NCI-H524 (cell line): ENCODE data around the gene HSBP1L1.

Experiments used
- DNase-seq, 2 experiments: peaks; one replicate each; lab custom pipeline; 2025; lab: John Stamatoyannopoulos, UW

Gene HSBP1L1

DNA sequence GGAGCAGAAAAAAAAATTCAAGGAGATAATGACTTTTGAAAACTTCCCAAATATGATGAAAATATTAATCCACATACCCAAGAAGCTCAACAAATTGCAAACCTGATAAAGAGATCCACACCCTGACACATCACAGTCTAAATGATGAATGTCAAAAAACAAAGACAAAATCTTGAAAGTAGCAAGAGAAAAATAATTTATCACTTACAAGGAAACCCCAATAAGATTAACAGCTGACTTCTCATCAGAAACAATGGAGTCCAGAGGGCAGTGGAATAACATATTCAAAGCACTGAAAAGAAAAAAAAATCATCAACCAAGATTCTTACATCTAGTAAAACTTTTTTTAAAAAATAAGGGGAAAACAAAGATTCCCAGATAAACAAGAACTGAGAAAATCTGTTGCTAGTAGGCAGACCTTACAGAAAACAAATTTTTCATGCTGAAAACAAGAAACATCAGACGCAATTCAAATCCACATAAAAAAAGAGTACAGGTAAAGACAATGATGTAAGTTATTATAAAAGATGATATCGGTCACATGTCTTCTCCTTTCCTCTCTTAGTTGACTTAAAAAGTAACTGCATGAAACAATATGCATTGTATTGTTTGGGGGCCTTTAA lies 34.3 kb upstream of the HSBP1L1 start:
- DNase-seq, result no peak

DNA sequence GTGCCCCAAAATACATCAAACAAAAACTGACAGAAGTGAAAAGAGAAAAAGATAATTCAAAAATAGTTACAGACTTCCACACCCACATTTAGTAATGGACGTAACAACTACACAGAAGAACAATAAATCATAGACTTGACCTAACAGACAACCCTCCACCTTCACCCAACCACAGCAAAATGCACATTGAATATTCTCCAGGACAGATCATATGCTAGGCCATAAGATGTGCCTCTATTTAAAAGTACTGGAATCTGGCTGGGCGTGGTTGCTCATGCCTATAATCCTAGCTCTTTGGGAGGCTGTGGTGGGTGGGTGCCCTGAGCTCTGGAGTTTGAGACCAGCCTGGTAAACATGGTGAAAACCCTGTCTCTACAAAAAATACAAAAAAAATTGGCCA lies 33.0 kb upstream of the HSBP1L1 start:
- DNase-seq, result no peak

DNA sequence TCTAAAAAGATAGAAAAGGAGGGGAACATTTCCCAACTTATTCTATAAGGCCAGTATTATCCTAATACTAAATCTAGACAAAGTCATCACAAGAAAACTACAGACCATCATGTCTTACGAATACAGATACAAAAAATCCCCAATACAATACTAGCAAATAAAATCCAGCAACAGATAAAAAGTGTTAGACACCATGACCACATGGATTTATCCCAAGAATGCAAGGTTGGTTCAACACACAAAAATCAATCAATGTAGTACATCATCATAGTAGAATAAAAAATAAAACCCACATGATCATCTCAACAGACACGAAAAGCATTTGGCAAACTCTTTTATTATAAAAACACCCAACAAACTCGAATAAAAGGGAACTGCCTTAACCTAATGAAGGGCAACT lies 31.5 kb upstream of the HSBP1L1 start:
- DNase-seq, result no peak

DNA sequence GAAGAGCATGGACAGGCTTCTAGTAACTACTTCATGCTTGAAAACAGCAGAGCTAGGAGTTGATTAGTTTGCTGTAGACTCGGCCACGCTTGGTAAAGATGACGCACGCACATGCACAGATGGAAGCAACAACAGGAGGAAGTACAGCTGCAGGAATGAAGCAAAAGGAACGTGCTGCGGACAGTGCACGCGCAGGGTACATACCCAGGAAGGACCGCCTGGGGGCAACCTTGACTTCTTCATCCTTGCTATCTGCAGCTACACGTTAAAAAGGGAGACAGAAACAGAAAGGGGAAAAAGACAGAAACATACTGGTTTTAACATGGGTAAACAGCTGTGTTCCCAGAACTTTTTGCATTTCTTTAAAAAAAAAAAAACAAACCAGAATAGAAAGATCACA lies 30.7 kb upstream of the HSBP1L1 start:
- DNase-seq, result no peak

DNA sequence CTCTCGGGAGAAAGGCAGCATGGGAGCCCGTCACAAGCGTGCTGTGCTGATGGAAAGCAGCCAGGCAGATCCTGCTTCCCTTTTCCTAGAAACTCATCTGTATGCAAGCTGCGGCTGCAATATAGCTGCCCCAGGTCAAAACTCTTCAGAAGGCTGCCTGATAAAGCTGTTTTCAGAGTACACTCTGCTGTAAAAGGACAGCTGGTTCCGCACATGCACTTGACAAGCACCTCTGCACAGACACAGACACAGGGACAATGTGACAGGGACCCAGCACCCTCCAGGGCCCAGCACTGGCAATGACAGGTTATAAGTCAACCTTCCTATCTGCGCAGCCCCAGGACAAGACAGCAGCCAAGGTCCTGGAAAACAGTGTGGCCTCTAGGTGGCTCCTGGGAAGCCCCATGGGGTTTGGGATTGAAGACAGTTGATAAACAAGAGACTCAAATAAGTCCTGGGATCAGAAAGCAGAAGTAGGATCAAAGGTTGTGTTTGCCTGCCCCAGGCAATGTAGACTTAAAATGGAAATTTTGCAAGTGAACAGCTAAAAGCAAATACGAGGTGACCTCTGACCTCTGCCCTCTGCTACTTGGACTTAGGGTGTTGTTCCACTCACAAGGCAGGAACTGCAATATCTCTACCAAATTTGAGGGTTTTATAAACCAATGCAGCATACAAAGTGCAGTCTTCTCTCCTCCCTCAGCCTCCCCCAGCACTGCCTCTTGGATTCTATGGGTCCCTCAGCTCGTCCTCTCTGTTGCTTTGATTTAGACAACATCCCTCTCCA lies 29.9 kb upstream of the HSBP1L1 start:
- no peak for DNase-seq

DNA sequence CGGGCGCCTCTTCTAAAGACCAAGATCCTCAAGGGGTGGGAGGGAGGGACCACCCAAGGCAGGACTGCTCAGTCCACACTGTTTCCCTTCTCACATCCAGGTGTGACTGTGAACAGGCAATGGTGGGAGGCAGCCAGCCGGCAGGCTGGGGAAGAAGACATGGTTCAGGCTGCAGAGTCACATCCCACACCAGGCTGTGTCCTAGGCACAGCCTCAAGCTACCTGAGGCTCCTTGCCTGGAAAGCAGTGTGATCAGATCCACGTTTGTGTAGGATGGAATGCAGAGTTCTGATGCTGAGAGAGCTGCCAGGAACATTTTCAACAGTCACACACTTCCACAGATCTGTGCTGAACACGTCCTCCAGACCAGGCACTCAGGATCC lies 29.4 kb upstream of the HSBP1L1 start:
- no peak for DNase-seq

DNA sequence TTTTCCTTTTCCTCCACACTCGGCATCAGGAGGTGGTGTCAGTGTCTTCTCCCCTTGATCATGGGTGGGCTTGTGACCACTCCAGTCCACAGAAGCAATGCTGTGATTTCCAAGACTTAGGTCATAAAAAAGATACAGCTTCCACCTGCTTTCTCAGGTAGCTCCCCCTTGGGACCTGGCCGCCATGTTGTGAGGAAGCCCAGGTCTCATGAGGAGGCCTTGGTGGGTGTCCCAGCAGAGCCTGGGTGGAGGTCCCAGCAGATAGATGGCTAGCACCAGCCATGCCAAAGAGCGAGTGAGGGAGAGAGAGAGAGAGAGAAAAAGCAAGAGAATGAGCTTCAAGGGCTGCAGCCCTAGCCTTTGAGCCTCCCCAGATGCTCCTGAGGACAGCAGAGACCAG lies 28.9 kb upstream of the HSBP1L1 start:
- no peak for DNase-seq

DNA sequence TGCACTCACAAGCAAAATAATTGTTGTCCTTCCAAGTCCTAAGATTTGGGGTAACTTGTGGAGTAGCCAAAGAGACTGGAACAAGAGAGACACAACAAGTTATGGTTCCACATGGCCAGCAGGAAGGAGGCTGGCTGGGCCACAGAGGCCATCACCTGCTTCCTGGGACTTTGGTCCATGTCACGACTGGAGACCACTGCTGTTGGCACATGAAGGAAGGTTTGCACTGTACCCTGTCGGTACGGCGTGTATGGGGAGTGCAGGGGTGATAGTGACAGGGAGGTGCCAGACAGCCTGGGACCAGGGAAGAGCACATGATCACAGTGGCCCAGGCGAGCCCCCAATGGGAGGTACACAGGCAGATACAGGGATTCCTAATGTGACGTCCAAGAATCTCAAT lies 28.5 kb upstream of the HSBP1L1 start:
- DNase-seq, result no peak

DNA sequence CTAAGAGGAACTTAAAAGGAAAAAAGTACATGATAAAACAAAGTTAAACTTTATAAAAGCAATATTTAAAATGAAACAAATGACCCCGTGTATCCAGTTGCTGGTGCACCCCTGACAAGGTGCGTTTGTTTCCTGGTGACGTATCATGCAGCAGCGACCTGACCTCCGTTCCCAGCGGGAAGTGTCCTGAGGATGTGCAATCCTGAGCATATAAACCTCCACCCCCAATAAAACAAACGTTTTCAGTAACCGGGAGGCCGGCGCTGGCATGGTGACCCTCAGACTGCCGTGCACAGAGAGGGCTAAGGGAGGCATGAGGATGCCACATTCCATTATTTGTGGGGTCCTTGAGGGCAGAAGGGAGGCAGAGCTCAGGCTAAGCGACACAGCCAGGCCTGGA lies 27.8 kb upstream of the HSBP1L1 start:
- no peak for DNase-seq

DNA sequence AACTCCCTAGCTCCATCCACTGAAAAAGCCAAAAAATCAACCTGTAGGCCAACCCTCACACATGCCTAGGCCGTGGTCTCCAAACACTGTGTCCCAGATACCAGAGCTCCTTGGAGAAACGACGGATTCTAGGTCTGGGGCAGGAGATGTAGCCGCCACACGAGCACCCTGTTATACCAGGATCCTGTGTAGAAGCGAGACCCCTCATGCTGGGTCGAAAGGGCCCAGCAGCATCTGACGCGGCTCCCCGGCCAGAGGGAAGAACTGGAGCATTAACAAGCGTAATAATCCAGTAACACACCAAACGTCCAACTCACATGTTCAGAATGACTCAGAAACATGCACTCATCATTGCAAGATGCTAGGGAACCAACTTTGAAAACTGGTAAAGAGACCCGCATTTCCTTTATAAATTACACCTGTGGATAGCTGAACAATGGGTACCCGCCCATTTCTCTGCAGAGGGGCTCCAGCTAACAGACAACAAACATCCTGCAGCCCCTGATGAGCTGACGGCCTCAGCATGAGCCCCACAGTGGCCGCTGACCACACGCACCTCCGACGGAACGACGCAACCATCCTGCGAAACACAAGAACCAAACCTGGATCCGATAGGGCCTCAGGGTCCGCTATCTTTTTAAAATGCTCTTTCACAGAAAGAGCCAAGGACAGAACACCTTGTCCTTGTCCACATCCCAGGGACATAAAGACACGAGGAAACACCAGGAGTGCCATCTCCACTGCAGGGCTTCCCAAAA lies 27.2 kb upstream of the HSBP1L1 start:
- no peak for DNase-seq

DNA sequence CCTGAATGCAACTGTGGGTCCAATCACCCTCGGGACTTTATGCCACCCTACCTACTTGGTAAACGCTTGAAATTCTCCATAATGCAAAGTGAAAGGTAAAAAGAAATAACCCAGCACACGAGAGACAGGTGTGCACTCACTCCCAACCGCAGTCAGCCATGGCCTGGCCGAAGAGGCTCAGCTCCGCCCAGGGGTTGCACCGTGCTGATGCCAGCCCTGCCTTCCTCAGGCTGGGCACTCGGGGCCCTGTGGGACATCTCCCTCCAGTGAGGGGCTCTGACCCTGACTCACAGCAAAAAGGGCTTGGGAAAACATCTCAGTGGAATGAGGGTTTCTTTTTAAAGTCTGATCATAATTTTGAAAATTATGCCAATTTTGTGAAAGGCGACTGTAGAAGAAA lies 26.2 kb upstream of the HSBP1L1 start:
- DNase-seq, result no peak

DNA sequence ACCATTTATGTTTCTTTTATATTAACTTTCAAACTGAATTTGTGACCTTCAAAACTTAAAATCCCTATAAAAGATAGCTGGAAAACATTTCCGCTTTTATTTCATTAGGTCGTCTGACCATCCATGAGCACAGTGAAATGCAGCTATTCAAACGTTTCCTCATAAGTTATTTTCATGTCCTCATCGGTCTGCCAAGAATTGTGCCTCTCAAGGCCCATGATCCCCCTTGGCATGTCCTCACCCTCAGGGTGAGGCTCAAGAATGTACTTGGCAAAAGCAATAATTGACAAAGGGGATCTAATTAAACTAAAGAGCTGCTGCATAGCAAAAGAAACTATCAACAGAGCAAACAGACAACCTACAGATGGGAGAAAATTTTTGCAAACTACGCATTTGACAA lies 25.3 kb upstream of the HSBP1L1 start:
- no peak for DNase-seq

DNA sequence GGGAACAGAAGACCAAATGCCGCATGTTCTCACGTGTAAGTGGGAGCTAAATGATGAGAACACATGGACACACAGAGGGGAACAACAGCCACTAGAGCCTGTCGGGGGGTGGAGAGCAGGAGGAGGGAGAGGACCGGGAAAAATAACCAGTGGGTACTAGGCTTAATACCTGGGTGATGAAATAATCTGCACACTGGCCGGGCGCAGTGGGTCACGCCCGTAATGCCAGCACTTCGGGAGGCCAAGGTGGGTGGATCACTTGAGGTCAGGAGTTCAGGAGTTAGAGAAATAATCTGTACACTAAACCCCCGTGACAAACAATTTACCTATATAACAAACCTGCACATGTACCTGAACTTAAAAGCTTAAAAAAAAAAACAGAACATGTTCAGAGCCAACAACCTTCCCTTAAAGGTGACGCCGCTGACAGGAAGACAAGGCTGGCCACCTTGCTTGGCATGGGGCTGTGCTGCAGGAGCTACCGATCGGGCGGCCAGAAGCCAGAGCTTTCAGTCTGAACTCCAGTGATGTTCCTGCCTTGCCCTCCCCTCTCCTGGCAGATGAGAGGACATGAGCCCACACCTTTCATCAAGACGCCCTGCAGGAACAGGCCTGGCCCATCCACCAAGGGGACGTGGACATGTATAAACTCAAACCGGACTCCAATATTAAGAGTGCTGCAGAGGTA lies 24.2 kb upstream of the HSBP1L1 start:
- DNase-seq, result no peak

DNA sequence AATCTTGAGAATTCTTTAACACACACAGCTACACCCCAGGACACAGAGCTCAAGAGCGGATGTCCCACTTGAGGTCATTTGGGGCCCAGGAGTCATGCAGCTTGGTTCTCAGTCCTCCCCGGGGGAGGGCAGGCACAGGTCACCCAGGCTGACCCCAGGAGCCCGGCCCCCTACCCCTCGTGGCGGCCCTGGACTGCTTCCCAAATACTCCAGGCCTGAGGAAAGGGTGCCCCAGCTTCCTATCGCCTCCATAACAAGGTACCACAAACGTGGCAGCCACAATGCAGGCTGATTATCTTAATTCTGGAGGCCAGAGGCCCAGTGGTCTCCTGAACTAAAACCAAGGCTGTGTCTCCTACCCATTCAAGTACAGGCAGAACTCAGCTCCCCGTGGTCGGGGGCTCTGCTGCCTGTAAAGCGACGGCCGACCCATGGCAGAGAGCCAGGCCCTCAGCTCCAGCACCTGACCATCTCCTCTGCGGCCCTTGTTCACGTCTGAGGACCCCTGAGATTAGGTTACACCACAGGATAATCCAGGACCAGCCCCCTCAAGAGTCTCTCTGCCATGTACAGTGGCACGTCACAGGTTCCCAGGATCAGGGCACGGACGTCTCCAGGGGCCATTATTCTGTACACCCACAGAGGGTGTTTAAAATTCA lies 23.5 kb upstream of the HSBP1L1 start:
- DNase-seq, result no peak

DNA sequence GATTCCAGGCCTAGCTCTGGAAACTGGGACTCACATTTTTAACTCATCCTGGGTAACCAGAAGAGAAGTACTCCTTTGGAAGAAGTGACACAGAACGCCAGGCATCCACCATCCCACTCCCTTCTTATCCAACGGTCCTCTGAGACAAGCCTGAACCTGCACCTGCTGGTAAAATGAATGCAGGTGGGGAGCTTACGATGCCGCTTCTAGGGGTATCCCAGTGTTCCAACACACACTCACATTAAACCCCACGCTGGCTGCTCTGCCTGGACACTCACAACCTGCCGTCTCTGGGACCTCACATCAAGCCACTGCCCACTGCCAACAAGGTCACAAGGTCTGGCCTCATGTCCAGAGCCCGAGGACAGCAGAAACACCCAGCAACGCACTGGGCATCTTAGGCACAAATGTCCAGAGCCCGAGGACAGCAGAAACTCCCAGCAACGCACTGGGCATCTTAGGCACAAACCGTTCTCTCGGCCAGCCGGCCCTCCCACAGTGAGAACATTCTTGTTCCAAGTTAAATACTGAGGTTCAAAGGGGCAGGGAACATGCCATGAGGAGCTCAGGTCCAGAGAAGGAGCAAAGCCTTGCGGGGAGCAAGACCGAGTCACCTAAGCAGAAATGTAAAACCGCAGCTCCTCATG lies 22.8 kb upstream of the HSBP1L1 start:
- DNase-seq, result no peak

DNA sequence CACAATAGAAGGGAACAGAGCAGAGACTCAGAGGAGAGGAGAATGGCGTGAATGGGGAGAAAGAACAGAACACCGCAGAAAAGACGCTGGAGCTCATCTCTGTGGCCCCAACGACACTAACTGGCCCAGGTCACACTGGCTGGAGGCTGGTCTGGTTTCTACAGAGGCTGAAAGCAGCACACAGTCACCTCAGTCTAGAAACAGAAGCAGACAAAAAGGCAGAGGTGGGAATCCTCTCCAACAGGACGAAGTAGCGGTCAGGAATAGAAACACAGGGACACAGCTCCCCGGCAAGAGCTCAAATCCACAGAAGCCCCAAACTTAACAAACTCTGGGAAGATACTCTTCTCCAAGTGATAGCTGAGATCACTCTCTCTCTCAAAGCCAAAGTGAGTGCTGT lies 22.2 kb upstream of the HSBP1L1 start:
- no peak for DNase-seq

DNA sequence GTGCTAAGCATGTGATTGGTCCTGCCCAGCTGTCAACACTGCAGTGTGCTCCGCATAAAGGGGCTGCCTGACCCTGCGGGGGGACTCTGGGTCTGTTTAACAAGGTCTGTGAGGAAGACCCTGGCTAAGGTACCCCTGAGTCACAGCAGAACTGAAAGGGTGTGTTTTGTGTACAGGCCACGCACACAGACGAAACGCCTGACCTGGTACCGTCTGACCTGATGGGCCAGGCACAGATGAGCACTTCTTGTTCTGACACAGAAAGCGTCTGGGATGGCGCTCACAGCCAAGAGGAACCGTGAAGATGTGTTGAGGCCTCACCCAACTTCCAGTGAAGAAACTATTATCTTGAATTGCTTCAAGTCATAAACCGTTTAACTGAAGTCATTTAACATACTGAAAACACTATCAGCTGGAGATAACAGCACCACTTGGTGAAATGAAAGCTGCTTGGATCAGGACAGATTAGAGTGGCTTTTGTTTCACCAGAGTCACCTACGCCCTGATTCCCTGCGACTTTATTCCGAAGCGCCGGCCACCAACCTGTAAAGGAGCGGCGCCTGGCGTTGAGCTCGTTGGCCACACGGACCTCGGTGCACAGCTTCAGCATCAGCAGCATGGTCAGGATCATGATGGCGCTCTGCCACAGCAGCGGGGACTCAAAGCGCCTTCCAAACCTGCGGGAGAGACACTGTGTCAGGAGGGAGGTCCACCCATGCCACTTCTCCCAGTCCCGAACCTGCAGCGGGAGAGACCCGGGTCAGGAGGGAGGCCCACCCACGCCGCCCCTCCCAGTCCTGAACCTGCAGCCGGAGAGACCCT lies 21.4 kb upstream of the HSBP1L1 start:
- DNase-seq, result no peak

DNA sequence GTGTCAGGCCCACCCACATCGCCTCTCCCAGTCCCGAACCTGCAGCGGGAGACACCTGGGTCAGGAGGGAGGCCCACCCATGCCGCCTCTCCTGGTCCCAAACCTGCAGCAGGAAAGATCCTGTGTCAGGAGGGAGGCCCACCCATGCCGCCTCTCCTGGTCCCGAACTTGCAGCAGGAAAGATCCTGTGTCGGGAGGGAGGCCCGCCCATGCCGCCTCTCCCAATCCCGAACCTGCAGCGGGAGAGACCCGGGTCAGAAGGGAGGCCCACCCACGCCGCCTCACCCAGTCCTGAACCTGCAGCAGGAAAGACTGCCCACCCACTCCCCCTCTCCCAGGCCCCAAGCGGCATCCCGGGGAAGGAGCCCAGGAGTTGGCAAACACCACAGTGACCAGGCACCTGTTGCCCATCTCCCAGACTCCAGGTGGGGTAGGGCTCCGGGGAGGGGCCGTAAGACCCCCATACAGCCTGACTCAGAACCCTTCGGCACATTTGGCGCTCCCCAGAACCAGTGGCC lies 20.8 kb upstream of the HSBP1L1 start:
- no peak for DNase-seq

DNA sequence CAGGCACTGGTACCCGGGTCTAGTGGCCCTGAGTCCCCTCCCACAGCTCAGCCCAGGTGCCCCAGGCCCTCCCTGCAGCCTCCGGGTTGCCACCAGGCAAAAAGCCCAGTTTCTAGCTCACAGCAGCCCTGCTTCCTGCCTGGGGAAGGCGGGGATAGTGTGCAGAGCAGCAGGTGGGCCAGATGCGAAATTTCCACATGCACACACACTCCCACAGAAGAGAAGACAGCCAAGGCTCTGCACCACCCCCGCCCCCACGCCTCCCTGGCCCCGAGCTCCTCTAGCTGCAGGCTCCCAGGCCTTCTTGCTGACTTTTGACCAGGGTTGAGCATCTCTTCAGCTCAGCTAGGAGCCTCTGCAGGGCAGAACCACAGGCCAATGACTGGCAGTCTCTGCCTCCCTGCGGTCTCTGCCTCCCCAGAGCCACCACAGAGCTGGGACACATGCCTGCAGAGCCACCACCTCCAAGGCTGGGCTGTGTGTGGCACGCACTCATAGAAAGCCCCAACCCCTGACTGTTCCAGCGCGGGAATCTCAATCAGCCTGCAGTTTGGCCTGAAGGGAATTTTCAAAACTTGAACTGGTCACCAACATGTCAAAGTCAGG lies 20.2 kb upstream of the HSBP1L1 start:
- DNase-seq, result no peak

DNA sequence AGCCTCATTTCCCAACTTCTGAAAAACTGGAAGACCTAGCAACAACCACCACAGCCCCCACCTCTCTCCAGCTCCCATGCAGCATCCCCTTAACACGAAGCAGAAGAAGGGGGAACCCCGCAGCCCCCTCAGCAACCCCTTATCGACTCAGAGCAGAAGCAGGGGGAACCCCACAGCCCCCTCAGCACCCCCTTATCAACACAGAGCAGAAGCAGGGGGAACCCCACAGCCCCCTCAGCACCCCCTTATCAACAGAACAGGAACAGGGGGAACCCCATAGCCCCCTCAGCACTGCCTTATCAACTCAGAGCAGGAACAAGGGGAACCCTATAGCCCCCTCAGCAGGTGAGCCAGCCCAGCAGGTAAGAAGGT lies 19.7 kb upstream of the HSBP1L1 start:
- DNase-seq, result no peak
